ENCODE measurements around the gene FHIT. TPM values are rescaled to one million over a fixed set of nuclear protein-coding genes. Genes with fewer than 3 reads are reported as not detected.

Gene FHIT
- total RNA-seq, 1 donor: 2.2 TPM

GRCh38 chr3:61169621-61170251, 81.5 kb downstream of the FHIT start:
- no peak overlapping the region for H3K4me3 ChIP-seq (ENCODE audit: low read depth, low read length)
- no peak for DNase-seq (ENCODE audit: low read depth)
- TF ChIP-seq CTCF (IDR thresholded peaks at IDR 0.05; ENCODE audit: insufficient read depth, low read depth, low read length): no peak

DNA sequence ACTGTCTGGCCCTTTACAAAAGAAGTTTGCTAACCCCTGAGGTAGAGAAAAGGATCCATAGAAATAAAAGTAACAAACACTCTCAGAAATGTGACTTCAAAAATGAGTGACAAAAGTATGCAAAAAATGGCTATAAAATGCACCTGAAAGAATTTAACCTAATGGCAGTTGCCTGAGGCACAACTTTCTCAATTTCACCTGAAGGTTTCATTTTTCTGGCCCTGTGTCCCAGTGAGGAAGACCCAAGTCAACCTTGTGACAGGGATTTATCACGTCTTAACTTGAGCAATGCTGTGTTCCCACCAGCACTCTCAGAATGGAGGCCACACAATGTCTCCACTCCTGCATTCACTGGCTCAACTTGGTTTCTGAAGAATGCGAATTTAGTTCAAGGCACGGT, 83.0 kb downstream of the FHIT start:
- TF ChIP-seq CTCF (IDR thresholded peaks at IDR 0.05; ENCODE audit: insufficient read depth, low read depth, low read length): no peak
- DNase-seq (ENCODE audit: low read depth): no peak
- no peak overlapping the region for H3K4me3 ChIP-seq (ENCODE audit: low read depth, low read length)

- no peak overlapping the region for H3K4me3 ChIP-seq (ENCODE audit: low read depth, low read length)
- TF ChIP-seq CTCF (IDR thresholded peaks at IDR 0.05; ENCODE audit: insufficient read depth, low read depth, low read length): no peak
- no peak for DNase-seq (ENCODE audit: low read depth)
These were observed 88.3 kb downstream of the FHIT start for GRCh38 chr3:61162965-61163364.

- no peak for TF ChIP-seq CTCF (IDR thresholded peaks at IDR 0.05; ENCODE audit: insufficient read depth, low read depth, low read length)
- no peak overlapping the region for H3K4me3 ChIP-seq (ENCODE audit: low read depth, low read length)
- peak; percentile 0 for DNase-seq (ENCODE audit: low read depth)
These were observed 92.6 kb downstream of the FHIT start for GRCh38 chr3:61158667-61159066.

- TF ChIP-seq CTCF (IDR thresholded peaks at IDR 0.05; ENCODE audit: insufficient read depth, low read depth, low read length): no peak
- H3K4me3 ChIP-seq (ENCODE audit: low read depth, low read length): no peak overlapping the region
- DNase-seq (ENCODE audit: low read depth): no peak
These were observed 93.0 kb downstream of the FHIT start for GRCh38 chr3:61158216-61158615.

DNA sequence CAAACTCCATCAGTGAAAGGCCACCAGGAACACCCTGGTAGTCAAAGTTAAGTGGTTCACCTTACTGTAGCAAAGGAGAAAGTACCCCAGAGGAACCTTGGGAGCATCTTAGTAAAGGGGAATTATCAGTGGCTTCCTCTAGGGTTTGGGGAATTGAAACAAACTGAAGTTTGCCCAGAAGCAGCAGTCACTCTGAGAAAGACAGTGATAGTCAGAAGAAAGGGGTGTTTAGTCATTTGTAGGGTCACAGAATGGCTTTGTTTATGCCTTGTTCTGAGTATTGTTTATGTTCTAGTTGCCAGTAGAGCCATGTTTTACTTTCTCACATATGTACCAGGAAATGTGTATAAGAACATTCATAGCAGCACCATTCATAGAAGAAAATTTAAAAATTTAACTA, 93.8 kb downstream of the FHIT start:
- H3K4me3 ChIP-seq (ENCODE audit: low read depth, low read length): no peak overlapping the region
- TF ChIP-seq CTCF (IDR thresholded peaks at IDR 0.05; ENCODE audit: insufficient read depth, low read depth, low read length): no peak
- DNase-seq (ENCODE audit: low read depth): no peak

- no peak for DNase-seq (ENCODE audit: low read depth)
- no peak for TF ChIP-seq CTCF (IDR thresholded peaks at IDR 0.05; ENCODE audit: insufficient read depth, low read depth, low read length)
- no peak overlapping the region for H3K4me3 ChIP-seq (ENCODE audit: low read depth, low read length)
These were observed 95.5 kb downstream of the FHIT start for GRCh38 chr3:61155701-61156292.

Data from fibroblast of villous mesenchyme (primary cell).